ENCODE measurements around the gene LEFTY1.
"Not testable (repeated sequence)": the region's sequence is repeated elsewhere in the genome, so short reads cannot be mapped to it uniquely, and the experiment has no call there.

LEFTY1 gene, protein sequence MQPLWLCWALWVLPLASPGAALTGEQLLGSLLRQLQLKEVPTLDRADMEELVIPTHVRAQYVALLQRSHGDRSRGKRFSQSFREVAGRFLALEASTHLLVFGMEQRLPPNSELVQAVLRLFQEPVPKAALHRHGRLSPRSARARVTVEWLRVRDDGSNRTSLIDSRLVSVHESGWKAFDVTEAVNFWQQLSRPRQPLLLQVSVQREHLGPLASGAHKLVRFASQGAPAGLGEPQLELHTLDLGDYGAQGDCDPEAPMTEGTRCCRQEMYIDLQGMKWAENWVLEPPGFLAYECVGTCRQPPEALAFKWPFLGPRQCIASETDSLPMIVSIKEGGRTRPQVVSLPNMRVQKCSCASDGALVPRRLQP

DNA sequence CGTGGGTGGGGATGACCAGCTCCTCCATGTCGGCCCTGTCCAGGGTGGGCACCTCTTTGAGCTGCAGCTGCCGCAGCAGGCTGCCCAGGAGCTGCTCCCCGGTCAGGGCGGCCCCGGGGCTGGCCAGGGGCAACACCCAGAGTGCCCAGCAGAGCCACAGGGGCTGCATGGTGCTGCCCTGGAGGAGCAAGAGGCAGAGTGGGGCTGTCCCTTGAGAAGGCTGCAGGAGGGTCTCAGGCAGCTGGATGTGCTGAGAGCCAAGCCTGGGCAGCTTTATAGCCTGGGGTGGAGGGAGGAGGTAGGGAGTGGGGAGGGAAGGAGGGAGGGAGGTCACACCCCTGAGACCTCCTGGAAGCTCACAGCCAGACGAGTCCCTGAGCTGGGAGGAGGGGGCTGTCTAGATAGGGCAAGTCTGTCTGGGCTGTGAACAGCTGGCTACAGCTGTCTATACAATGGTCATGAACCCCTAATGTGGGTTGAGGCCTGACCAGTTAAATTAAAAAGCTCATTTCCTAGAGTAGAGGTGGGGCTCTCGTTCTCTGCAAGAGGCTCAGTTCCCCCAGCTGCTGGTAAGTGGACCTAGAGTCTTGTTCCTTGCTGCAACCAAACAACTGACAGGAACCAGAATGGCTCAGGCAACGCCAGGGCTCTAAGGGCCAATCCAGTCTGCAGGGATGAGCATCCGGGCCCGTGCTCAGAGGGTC lies at the start of gene LEFTY1:
TSS of gene LEFTY1 (minus strand) at position 249 of the 704 bp plus-strand sequence. CDS start at position 169, 80 bp downstream.
- no peaks in the 10 kb centered on the region for H3K27me3 Mint-ChIP-seq
- no peak within 1 kb of the TSS for H3K4me3 Mint-ChIP-seq
- no peak within 1 kb of the TSS for H3K27ac Mint-ChIP-seq
- DNase-seq, result no peak
- H3K4me1 Mint-ChIP-seq, result peaks cover 2% of the 10 kb centered on the region
- H3K9me3 Mint-ChIP-seq, result no peaks in the 10 kb centered on the region
- peak; percentile 28 for ATAC-seq
- H3K36me3 Mint-ChIP-seq (ENCODE audit: low read depth), result no peaks in the 10 kb centered on the region

DNA sequence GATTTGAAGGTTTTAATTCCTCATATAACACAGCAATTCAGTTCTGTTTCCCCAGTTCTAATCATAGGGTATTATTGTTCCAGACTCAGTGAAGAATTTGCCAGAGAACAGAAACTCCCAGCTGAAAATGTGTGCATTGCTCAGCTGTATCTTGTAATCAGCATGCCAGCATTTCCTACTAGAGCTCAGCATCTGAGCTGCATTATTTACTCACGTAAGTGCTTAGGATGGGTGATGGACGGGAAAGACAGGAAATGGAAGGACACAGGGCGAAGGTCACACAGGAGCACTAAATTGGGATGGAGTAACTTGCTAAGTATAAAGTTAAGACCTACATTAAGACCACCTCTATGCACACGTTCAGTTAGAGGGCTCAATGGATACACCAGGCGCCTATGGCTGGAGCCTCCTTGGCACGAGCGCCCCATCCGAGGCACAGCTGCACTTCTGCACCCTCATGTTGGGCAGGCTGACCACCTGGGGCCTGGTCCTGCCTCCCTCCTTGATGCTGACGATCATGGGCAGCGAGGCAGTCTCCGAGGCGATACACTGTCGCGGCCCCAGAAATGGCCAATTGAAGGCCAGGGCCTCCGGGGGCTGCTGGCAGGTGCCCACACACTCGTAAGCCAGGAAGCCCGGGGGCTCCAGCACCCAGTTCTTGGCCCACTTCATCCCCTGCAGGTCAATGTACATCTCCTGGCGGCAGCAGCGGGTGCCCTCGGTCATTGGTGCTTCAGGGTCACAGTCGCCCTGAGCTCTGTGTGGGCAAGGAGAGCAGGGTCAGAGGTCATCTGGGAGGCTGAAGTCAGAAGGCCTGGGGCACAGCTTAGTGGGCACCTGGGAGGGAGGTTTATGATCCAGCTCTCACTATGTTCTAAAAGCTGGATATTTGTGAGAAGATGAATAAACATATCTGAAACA lies 48.4 kb upstream of the LEFTY1 start:
- no peaks in the 10 kb centered on the region for H3K36me3 Mint-ChIP-seq (ENCODE audit: low read depth)
- no peaks in the 10 kb centered on the region for H3K4me1 Mint-ChIP-seq
- no peaks in the 10 kb centered on the region for H3K27me3 Mint-ChIP-seq
- H3K9me3 Mint-ChIP-seq, result no peaks in the 10 kb centered on the region
- H3K27ac Mint-ChIP-seq, result no peak overlapping the region
- no peak for ATAC-seq
- no peak overlapping the region for H3K4me3 Mint-ChIP-seq
- no peak for DNase-seq

DNA sequence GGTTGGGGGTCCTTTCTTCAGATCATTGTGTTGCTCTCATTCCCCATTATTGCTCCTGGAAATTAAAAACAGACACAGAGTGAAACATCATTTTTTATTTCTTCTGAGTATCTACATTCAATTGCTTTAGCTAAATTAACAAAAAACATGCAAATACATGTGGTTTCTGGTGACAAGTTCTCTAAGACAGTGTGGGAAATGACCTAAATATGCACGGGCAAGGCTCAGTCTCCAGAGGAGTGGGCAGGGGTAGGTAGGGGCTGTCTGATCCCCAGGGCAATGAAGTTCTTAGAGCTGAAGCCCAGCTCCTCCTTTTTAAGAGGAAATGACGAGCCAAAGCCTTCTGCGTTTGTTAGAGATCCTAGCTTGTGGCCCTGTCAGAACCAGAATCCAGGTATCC lies 47.6 kb upstream of the LEFTY1 start:
- Mint-ChIP-seq H3K4me1 (no peaks in the 10 kb centered on the region), H3K4me3 (no peak overlapping the region), H3K36me3 (ENCODE audit: low read depth) (no peaks in the 10 kb centered on the region), H3K9me3 (no peaks in the 10 kb centered on the region), H3K27me3 (no peaks in the 10 kb centered on the region), H3K27ac (no peak overlapping the region)
- DNase-seq (no peak), ATAC-seq (no peak)

DNA sequence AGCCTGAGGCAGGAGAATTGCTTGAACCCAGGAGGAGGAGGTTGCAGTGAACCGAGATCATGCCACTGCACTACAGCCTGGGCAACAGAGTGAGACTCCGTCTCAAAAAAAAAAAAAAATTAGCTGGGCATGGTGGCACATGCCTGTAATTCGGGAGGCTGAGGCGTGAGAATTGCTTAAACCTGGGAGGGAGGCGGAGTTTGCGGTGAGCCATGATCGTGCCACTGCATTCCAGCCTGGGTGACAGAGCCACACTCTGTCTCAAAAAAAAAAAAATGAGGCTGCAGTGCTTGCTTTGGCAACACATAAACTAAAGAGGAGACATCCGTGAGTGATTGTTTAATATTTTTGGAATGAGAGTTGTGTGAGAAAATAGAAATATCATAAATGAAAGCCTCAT lies 47.1 kb upstream of the LEFTY1 start:
- not testable (repeated sequence) for H3K36me3 Mint-ChIP-seq (ENCODE audit: low read depth); H3K4me1 Mint-ChIP-seq; H3K9me3 Mint-ChIP-seq

DNA sequence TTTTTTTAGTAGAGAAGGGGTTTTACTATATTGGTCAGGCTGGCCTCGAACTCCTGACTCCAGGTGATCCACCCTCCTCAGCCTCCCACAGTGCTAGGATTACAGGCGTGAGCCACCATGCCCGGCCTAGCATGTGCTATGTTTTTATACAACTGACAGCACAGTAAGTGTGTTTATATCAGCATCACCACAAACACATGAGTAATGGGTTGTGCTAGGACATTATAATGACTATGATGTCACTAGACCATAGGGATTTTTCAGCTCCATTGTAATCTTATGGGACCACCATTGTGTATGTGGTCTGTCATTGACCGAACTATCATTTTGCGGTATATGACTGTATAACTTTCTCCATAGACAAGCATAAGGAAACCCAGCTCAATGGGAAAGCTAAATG lies 45.8 kb upstream of the LEFTY1 start:
- no peaks in the 10 kb centered on the region for H3K4me1 Mint-ChIP-seq
- no peak overlapping the region for H3K4me3 Mint-ChIP-seq
- no peaks in the 10 kb centered on the region for H3K36me3 Mint-ChIP-seq (ENCODE audit: low read depth)
- no peak for DNase-seq
- no peaks in the 10 kb centered on the region for H3K9me3 Mint-ChIP-seq
- no peak for ATAC-seq
- H3K27me3 Mint-ChIP-seq, result no peaks in the 10 kb centered on the region
- no peak overlapping the region for H3K27ac Mint-ChIP-seq

More for the DNA sequence above, 47.1 kb upstream of the LEFTY1 start:
- H3K4me3 Mint-ChIP-seq, H3K27me3 Mint-ChIP-seq, ATAC-seq, H3K27ac Mint-ChIP-seq, DNase-seq: not testable (repeated sequence)

DNA sequence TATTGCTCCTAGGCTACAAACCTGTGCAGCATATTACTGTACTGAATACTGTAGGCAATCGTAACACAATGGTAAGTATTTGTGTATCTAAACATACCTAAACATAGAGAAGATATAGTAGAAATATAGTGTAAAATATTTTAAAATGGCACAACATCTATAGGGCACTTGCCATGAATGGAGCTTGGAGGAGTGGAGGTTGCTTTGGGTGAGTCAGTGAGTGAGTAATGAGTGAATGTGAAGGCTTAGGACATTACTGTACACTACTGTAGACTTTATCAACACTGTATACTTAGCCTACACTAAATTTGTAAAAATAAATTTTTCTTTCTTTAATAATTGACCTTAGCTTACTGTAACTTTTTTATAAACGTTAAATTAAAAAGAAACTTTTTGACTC lies 44.1 kb upstream of the LEFTY1 start:
- ATAC-seq (no peak), DNase-seq (no peak)
- Mint-ChIP-seq H3K36me3 (ENCODE audit: low read depth) (no peaks in the 10 kb centered on the region), H3K4me3 (no peak overlapping the region), H3K27ac (no peak overlapping the region), H3K27me3 (no peaks in the 10 kb centered on the region), H3K9me3 (no peaks in the 10 kb centered on the region), H3K4me1 (peaks cover 13% of the 10 kb centered on the region)

DNA sequence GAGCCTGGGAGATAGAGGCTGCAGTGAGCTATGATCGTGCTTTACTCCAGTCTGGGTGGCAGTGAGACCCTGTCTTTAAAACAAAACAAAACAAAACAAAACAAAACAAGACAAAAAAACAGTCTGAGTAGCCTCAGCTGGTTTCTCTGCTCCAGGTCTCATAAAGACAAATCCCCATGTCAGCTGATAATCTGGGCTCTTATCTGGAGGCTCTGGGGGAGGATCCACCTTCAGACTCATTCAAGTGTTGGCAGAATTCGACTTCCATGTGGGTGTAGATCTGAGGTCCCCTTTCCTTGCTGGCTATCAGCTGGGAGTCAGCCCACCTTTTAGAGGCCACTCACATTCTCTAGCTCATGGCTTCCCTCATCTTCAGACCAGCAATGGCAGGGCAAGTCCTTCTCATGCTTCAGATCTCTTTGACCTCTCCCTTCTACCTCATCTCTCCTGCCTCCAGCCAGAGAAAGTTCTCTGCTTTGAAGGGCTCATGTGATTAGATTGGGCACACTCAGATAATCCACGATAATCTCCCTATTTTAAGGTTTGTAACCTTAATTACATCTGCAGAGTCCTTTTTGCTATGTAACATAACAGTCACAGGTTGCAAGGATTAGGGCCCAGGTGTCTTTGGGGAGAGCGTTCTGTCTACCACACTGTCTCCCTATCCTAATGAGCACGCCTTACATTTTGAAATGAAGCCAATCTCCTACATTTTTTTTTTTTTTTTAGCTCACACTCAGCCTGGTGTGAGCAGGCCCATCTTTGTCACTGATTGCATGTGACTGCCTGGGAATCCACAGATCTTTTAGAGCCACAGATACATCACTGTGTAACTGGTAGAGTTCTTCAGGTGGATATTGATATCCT lies 42.6 kb upstream of the LEFTY1 start:
- Mint-ChIP-seq H3K4me3 (no peak overlapping the region), H3K27ac (no peak overlapping the region), H3K4me1 (peaks cover 19% of the 10 kb centered on the region), H3K36me3 (ENCODE audit: low read depth) (no peaks in the 10 kb centered on the region), H3K27me3 (no peaks in the 10 kb centered on the region), H3K9me3 (no peaks in the 10 kb centered on the region)
- ATAC-seq, result no peak
- no peak for DNase-seq

DNA sequence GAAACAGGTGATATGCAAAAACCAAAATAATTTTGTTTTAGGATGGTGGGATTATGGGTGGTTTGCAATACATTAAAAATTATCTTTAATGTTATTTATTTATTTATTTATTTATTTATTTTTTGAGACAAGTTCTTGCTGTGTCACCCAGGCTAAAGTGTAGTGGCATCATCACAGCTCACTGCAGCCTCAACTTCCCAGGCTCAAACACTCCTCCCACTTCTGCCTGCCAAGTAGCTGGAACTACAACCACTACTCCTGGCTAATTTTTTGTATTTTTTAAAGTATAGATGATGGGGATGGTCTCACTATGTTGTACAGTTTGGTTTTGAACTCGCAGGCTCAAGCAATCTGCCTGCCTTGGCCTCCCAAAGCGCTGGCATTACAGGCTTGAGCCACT lies 41.6 kb upstream of the LEFTY1 start:
- H3K27ac Mint-ChIP-seq, result no peak overlapping the region
- no peaks in the 10 kb centered on the region for H3K36me3 Mint-ChIP-seq (ENCODE audit: low read depth)
- H3K4me3 Mint-ChIP-seq, result no peak overlapping the region
- ATAC-seq (no peak), DNase-seq (no peak)
- peaks cover 21% of the 10 kb centered on the region for H3K4me1 Mint-ChIP-seq
- H3K9me3 Mint-ChIP-seq, result no peaks in the 10 kb centered on the region
- H3K27me3 Mint-ChIP-seq, result no peaks in the 10 kb centered on the region

DNA sequence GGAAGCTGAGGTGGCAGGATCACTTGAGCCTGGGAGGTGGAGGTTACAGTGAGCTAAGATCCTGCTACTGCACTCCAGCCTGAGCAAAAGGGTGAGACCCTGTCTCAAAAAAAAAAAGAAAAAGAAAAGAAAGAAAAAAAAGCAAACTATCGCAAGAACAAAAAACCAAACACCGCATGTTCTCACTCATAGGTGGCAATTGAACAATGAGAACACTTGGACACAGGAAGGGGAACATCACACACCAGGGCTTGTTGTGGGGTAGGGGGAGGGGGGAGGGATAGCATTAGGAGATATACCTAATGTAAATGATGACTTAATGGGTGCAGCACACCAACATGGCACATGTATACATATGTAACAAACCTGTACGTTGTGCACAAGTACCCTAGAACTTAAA lies 40.5 kb upstream of the LEFTY1 start:
- H3K4me3 Mint-ChIP-seq, ATAC-seq: not testable (repeated sequence)

DNA sequence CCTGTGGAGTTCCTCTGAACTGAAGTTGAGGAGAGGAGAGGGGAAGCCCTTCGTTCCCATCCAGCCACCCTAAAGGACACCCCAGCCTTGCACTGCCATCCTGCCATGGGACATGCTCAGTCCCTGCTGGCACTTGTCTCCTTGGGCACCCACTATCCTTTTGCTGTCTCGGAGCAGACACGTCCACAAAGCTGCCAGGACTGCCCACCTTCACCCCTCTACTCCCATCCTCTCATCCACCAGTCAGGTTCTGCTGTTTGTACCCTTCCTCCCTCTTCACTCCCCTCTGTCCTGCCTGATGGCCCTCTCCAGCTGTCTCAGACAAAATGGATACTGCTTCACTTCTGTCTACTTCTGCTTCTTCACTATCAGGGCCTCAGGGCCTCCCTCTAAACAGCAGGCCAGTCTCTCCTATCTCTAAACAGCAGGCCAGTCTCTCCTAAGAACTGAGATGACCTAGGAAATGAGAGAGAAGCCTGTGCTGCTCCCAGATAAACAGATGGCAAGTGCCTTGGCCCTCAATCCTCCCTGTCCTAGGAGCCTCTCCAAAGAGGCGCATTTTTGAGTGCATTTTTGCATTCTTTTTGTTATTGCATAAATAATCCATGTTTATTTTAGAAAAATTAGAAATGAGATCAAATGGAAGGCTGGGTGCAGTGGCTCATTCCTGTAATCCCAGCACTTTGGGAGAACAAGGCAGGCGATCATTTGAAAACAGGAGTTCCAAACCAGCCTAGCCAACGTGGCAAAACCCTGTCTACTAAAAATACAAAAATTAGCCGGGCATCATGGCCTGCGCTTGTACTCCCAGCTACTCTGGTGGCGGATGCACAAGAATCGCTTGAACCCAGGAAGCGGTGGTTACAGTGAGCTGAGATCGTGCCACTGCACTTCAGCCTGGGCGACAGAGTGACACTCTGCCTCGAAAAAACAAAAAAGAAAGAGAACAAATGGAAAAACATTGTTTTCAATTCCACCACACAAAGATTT lies 39.5 kb upstream of the LEFTY1 start:
- no peaks in the 10 kb centered on the region for H3K27me3 Mint-ChIP-seq
- H3K4me3 Mint-ChIP-seq, result peak overlapping the region; percentile 24
- H3K4me1 Mint-ChIP-seq, result peaks cover 30% of the 10 kb centered on the region
- H3K27ac Mint-ChIP-seq, result peak overlapping the region; percentile 88
- DNase-seq, result peak; percentile 21
- H3K36me3 Mint-ChIP-seq (ENCODE audit: low read depth), result peaks cover 3% of the 10 kb centered on the region
- no peak for ATAC-seq
- no peaks in the 10 kb centered on the region for H3K9me3 Mint-ChIP-seq

More for the DNA sequence above, 40.5 kb upstream of the LEFTY1 start:
- DNase-seq; H3K9me3 Mint-ChIP-seq; H3K36me3 Mint-ChIP-seq (ENCODE audit: low read depth); H3K27me3 Mint-ChIP-seq: not testable (repeated sequence)
- peaks cover 27% of the 10 kb centered on the region for H3K4me1 Mint-ChIP-seq
- peak overlapping the region; percentile 88 for H3K27ac Mint-ChIP-seq

DNA sequence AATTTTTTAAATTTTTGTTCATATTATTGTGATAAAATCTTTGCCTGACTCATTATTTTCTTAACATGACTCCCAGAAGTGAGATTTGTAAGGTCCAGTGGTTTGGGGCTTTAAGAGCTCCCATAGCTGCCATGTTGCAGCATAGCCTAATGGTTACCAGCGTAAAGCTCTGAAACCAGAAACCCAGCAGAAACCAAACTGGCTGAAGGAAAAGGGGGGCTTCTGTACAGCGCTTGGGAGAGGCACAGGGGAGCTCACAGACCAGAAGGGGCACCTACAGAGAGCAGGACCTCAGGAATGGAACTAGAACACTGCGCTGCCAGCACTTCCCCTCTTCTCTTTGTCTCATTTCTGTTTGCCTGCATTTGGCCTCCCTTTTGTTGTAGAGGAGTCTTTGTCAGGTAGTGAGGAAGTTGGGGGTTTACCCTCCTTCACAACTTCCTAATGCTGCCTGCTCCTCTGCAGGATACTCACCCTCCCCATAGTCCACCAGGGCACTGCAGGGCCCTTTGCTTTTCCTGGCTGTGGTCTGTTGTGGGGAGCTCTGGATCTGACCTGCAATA lies 37.7 kb upstream of the LEFTY1 start:
- ATAC-seq, result no peak
- Mint-ChIP-seq H3K36me3 (ENCODE audit: low read depth) (peaks cover 16% of the 10 kb centered on the region), H3K27me3 (no peaks in the 10 kb centered on the region), H3K9me3 (no peaks in the 10 kb centered on the region), H3K4me3 (no peak overlapping the region), H3K27ac (peak overlapping the region; percentile 22), H3K4me1 (peaks cover 39% of the 10 kb centered on the region)
- DNase-seq, result no peak

DNA sequence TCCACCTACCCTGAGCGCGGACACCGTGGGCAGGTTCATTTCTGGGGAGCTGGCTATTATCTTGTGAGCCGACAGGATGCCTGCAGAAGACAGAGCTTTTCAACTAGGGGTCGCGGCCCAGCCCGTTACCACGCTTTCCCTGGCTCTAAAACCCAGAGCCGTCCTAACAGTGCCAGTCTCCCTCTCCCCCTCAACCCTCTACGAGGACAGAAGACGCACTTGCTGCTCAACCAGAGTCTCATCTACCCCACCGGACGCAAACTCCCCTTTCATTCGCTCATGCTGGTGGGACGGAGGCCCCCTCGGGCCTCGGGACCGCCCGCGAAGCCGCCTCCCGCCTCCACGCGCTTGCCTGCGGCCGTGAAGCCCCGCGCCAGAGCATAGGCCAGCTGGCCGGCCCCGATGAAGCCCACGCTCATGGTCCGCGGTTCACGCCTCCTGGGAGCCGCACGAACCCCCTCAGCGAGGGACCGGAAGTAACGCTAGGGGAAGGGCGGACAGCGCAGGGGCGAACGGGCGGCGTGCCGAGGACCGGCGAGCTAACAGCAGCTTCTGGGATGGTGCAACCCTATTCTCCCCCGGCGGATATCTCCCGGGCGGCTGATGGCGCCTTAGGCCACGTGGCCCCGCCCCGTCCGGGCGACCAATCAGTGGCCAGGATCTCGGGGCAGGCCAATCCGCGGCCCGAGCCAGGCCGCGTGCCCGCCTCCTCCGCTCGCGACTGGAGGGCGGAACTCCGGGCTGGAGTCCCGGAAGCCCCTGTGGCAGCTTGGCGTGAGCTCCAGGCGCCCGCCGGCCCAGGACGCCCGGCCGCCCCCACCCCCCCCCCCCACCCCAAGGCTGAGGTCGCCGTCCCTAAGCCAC lies 35.0 kb upstream of the LEFTY1 start, which contains the start of gene PYCR2:
TSS of gene PYCR2 (minus strand) at position 559 of the 864 bp plus-strand sequence. CDS start at position 419, 140 bp downstream.
- peaks cover 56% of the 10 kb centered on the region for H3K4me1 Mint-ChIP-seq

More for the DNA sequence above, 35.0 kb upstream of the LEFTY1 start, which contains the start of gene PYCR2:
- no peaks in the 10 kb centered on the region for H3K9me3 Mint-ChIP-seq
- peak within 1 kb of the TSS; percentile 93 for H3K4me3 Mint-ChIP-seq
- H3K36me3 Mint-ChIP-seq (ENCODE audit: low read depth), result peaks cover 36% of the 10 kb centered on the region
- DNase-seq, result peak; percentile 94
- peak; percentile 98 for ATAC-seq
- no peaks in the 10 kb centered on the region for H3K27me3 Mint-ChIP-seq
- H3K27ac Mint-ChIP-seq, result peak within 1 kb of the TSS; percentile 92
